ENCODE measurements around the gene RGMA. TPM values are rescaled to one million over a fixed set of nuclear protein-coding genes. Genes with fewer than 3 reads are reported as not detected.

RGMA gene
- total RNA-seq, 3 donors from 2014 or later = 2.8 to 88.4 (median 10.6) TPM

DNA sequence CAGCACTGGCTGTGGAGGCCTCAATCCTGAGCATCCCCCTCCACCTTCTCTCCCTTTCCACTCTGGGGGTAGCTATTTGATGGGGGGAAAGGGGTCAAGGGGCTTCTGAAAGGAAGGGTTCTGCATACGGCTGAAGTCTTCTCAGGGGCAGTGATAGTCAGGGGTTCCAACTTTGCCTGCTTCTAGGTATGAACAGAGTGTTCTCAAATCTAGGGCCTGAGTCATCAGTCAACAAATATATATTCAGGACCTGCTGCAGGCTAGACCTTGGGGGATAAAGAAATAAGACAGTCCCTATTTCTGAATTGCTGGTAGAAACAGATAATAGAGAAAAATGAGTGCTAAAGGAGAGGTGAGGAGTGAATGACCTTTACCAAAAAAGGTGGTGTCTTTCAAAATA is 12.8 kb downstream of the RGMA start:
- ATAC-seq = no peak
- no peaks in the 10 kb centered on the region for H3K4me1 ChIP-seq (ENCODE audit: low read depth)
- H3K36me3 ChIP-seq (ENCODE audit: low read depth) = no peaks in the 10 kb centered on the region
- no peak for TF ChIP-seq CTCF (IDR thresholded peaks at IDR 0.05)
- no peak for DNase-seq
- H3K9me3 ChIP-seq = no peaks in the 10 kb centered on the region
- H3K4me3 ChIP-seq = no peak overlapping the region
- intact Hi-C loops (cut with DNase I, micrococcal nuclease) = no loop called here

DNA sequence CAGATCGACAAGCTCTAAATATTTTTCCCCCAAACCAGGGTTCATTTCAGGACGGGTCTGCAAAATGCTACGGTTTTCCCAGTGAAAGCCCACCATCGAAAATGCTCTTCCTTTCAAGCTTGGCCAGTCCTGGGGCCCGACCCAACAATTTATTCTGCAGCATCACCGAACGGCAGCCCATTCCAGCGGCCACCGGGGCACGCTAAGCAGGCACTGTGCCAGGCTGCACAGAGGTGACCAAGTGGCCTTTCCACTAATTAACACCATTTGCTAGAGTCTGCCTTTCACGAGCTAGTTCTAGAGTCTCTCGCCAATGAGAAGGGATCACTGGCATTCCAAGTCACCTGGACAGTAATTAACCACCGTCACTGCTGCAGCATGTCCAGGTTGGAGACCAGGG is 14.4 kb downstream of the RGMA start:
- H3K9me3 ChIP-seq = no peaks in the 10 kb centered on the region
- DNase-seq = no peak
- ATAC-seq = no peak
- no peak overlapping the region for H3K4me3 ChIP-seq
- TF ChIP-seq CTCF (IDR thresholded peaks at IDR 0.05) = no peak
- intact Hi-C loops (cut with DNase I, micrococcal nuclease) = no loop called here
- H3K4me1 ChIP-seq (ENCODE audit: low read depth) = no peaks in the 10 kb centered on the region
- no peaks in the 10 kb centered on the region for H3K36me3 ChIP-seq (ENCODE audit: low read depth)

GRCh38 chr15:93073465-93073952 is 15.5 kb downstream of the RGMA start:
- H3K36me3 ChIP-seq (ENCODE audit: low read depth) = no peaks in the 10 kb centered on the region
- no peak overlapping the region for H3K4me3 ChIP-seq
- no peak for TF ChIP-seq CTCF (IDR thresholded peaks at IDR 0.05)
- intact Hi-C loops (cut with DNase I, micrococcal nuclease) = no loop called here
- H3K9me3 ChIP-seq = no peaks in the 10 kb centered on the region
- no peaks in the 10 kb centered on the region for H3K4me1 ChIP-seq (ENCODE audit: low read depth)
- DNase-seq (no peak), ATAC-seq (peak; percentile 11)

GRCh38 chr15:93072411-93073394 is 16.3 kb downstream of the RGMA start:
- intact Hi-C loops (cut with DNase I, micrococcal nuclease) = no loop called here
- Histone ChIP-seq H3K4me1 (ENCODE audit: low read depth) (no peaks in the 10 kb centered on the region), H3K36me3 (ENCODE audit: low read depth) (no peaks in the 10 kb centered on the region), H3K9me3 (no peaks in the 10 kb centered on the region), H3K4me3 (no peak overlapping the region)
- ATAC-seq (peak; percentile 70), DNase-seq (peak in 2 of 3 donors; percentile 53 to 70)
- no peak for TF ChIP-seq CTCF (IDR thresholded peaks at IDR 0.05)

- Histone ChIP-seq H3K4me1 (ENCODE audit: low read depth) (no peaks in the 10 kb centered on the region), H3K4me3 (no peak overlapping the region), H3K36me3 (ENCODE audit: low read depth) (no peaks in the 10 kb centered on the region), H3K9me3 (no peaks in the 10 kb centered on the region)
- intact Hi-C loops (cut with DNase I, micrococcal nuclease) = no loop called here
- no peak for TF ChIP-seq CTCF (IDR thresholded peaks at IDR 0.05)
- DNase-seq (no peak), ATAC-seq (no peak)
These were observed 17.0 kb downstream of the RGMA start for GRCh38 chr15:93072011-93072410.
